GM10266 (cell line): ENCODE data around the gene FNDC3B.

Experiments
- DNase-seq: peaks from one replicate; pipeline ENCODE4 v3.0.0; 2012; ENCODE audit errors: extremely low spot score
- TF ChIP-seq, protein P1 (sequence below): IDR thresholded peaks from 2 replicates; pipeline ENCODE4 v1.5.1; 2012; ENCODE audit warnings: mild to moderate bottlenecking, low read depth; ENCODE audit not compliant: control insufficient read depth, insufficient read depth; ENCODE audit errors: missing control alignments

Gene FNDC3B

DNA sequence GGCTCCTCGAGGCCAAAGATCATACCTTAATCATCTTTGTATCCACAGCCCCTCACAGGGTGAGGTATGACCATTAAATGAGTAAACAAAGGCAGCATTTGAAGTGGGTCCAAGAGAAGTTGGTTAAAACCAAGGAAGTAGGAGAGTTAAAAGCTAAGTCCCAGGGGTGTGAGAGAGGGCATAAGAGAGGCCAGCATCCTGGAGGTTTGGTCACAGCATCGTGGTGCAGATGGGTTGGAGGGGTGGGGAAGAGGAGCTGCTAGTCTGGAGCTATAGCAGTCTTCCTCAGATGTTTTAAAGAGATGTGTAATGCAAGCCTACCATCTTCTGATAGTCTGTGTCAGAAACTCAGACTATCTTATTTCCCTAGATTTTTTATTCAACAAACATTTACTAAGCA is 253.7 kb downstream of the FNDC3B start:
- TF ChIP-seq, protein P1, sequence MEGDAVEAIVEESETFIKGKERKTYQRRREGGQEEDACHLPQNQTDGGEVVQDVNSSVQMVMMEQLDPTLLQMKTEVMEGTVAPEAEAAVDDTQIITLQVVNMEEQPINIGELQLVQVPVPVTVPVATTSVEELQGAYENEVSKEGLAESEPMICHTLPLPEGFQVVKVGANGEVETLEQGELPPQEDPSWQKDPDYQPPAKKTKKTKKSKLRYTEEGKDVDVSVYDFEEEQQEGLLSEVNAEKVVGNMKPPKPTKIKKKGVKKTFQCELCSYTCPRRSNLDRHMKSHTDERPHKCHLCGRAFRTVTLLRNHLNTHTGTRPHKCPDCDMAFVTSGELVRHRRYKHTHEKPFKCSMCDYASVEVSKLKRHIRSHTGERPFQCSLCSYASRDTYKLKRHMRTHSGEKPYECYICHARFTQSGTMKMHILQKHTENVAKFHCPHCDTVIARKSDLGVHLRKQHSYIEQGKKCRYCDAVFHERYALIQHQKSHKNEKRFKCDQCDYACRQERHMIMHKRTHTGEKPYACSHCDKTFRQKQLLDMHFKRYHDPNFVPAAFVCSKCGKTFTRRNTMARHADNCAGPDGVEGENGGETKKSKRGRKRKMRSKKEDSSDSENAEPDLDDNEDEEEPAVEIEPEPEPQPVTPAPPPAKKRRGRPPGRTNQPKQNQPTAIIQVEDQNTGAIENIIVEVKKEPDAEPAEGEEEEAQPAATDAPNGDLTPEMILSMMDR = no peak
- no peak for DNase-seq

DNA sequence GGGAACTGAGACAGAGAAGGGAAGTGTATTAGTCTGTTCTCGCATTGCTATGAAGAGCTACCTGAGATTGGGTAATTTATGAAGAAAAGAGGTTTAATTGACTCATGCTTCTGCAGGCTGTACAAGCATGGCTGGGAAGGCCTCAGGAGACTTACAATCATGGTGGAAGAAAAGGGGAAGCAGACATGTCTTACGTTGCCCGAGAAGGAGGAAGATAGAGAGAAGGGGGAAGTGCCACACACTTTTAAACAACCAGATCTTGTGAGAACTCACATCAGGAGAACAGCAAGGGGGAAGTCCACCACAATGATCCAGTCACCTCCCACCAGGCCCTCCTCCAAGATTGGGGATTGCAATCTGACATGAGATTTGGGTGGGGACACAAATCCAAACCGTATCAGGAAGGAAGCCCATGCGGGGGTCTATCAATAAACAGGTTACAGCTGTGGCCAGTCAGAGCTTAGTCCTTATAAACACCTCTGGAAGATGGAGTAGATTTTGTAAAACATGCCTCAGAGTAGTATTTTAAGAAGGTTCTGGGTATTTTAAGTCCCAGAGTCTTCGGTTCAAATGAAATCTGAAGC is 254.9 kb downstream of the FNDC3B start:
- TF ChIP-seq, protein P1 = no peak

DNA sequence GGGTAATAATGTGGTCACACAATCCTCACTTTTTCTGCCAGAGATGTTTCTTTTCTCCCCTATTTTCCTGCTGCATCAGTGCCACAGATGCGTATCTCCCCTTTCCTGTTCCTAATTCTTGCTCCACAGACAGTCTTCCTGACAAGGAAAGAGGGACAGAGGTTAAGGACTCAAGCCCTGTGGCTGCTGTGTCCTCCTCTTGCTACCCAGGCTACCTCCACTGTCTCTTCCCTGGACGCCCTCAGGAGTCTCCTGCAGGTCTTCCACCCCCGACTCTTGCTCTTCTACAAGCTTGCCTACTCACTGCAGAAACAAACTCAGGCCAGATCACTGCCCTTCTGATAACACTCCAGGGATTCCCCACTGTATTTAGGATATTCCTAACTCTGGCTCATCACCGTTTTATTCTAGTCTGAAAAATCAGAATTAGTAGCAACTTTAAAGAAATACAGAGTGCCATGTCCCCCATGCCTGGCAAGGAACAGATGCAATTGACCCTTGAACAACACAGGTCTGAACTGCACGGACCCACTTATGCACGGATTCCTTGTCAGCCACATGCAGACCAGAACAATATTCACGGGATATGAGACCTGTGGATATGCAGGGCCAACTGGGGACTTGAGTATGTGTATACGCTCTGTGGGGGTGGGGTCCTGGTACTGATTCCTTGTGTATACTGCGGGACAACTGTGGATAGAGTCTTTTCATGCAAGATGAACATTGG is 257.0 kb downstream of the FNDC3B start:
- TF ChIP-seq, protein P1 = no peak
- no peak for DNase-seq

More for the DNA sequence above, 254.9 kb downstream of the FNDC3B start:
- no peak for DNase-seq

DNA sequence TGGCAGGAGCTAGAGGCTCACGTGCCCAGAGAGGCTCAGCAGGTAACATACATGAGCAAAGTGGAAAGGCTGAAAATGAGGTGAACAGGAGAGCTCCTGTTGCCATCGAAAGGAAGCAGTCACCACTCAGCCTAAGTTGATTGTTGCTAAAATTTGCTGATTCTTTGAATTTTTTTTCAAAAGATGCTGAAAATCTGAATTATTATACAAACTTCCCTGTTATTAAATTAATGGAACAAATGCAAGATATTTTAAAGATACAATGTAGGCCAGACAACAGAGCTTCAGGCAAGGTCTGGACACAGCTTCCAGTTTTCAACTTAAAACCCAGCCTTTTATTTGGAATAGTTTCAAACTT is 257.6 kb downstream of the FNDC3B start:
- TF ChIP-seq, protein P1 = no peak
- no peak for DNase-seq

DNA sequence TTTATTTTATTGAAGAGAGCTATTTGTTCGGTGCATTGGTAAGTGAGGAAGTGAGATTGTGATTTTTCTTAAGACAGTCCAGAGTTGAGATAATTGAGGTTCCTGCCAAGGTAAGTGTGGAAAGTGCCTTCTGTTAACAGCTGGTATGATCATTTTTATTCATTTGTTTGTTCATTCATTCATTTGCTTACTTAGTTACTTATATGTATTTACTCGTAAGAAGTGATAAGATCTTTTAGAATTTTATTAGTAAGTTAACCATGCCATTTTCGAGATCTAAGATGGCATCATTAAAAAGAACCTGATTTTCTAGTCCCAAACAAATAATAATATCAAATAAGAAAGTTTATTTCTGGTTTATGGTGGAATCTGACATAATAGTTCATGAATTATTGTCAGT is 258.9 kb downstream of the FNDC3B start:
- TF ChIP-seq, protein P1 = no peak
- no peak for DNase-seq

DNA sequence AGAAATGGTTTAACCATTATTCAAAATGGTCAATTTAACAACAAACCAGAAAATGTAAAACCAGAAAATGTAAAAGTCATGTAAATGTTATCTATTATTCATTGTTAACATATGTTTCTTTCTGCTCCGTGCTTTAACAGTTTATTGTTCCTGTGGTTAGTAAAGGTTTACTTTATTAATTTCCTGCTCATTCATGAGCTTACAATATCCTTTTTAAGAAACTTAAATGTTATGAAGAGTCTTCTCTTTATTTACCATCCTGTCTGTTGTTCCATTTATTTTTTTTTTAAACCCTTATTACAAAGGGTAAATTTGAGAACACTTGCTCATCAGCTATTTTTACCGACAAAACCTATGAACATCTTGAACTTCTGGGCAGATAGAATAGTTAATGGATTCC is 260.8 kb downstream of the FNDC3B start:
- TF ChIP-seq, protein P1 = no peak
- DNase-seq = no peak

DNA sequence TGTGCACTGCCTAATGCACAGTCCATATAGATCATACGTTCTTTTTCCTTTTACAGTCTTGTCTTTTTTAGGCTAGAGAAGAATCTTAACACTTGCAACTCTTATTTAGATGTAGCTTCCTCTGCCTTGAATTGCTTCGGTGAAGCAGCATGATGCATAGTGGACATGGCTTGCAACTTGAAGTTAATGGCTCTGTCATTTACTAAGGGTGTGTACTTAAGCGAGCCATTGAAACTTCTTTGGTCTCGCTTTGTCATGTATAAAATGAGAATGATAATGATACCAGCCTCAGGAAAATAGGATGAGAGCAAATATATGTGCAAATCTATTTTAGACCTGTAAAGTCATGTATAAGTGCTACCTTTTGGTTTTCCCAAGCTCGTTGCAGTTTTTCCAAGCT is 261.5 kb downstream of the FNDC3B start:
- TF ChIP-seq, protein P1 = no peak
- DNase-seq = no peak
